Skeletal muscle satellite cell (primary cell): ENCODE measurements around the gene CTDP1.
"Not testable (repeated sequence)": the region's sequence is repeated elsewhere in the genome, so short reads cannot be mapped to it uniquely, and the experiment has no call there.

ENCODE experiments used
- H3K27me3 ChIP-seq: 2 replicates; pipeline ENCODE4 v1.7.0; 2013; ENCODE audit warnings: low read length; ENCODE audit not compliant: control insufficient read depth, insufficient read depth
- H3K36me3 ChIP-seq: 2 replicates; pipeline ENCODE4 v1.7.0; 2013; ENCODE audit warnings: mild to moderate bottlenecking, control low read depth, low read length; ENCODE audit not compliant: insufficient read depth
- H3K4me1 ChIP-seq: 2 replicates; pipeline ENCODE4 v1.7.0; 2013; ENCODE audit warnings: low read length; ENCODE audit not compliant: control insufficient read depth, insufficient read depth
- H3K4me2 ChIP-seq: 2 replicates; pipeline ENCODE4 v1.7.0; 2013; ENCODE audit warnings: mild to moderate bottlenecking, low read length
- H3K4me3 ChIP-seq: 2 replicates; pipeline ENCODE4 v1.7.0; 2013; ENCODE audit warnings: low read length
- H3K9ac ChIP-seq: 2 replicates; pipeline ENCODE4 v1.7.0; 2013; ENCODE audit warnings: mild to moderate bottlenecking, low read depth, low read length, moderate library complexity
- H3K9me3 ChIP-seq: replicated peaks from 2 replicates; pipeline ENCODE4 v1.7.0; 2013; ENCODE audit warnings: mild to moderate bottlenecking, control low read depth, low read length

CTDP1 gene

DNA sequence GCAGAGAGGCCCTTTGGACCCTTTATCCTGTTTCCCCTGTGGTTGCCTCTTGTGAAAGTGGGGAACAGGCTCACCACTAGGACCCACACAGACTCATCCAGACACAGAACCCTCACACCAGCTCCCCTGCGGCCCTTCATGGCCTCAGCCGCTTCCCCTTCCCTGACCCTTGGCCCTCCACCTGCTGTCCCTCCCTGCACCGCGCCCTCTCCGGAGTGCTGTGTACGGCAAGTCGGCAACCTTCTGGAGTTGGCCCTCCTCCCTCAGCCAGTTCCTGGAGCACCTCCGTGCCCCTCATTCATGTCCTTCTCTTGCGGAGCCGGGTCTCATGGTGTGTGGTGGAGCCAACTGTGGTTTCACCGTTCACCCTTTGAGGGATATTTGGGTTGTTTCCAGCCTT, 44.0 kb downstream of the CTDP1 start:
- Histone ChIP-seq H3K9ac (no peak overlapping the region), H3K4me2 (no peak overlapping the region), H3K27me3 (no peaks in the 10 kb centered on the region), H3K4me3 (no peak overlapping the region), H3K36me3 (peaks cover 70% of the 10 kb centered on the region), H3K4me1 (no peaks in the 10 kb centered on the region), H3K9me3 (peaks cover under 1% of the 10 kb centered on the region)

DNA sequence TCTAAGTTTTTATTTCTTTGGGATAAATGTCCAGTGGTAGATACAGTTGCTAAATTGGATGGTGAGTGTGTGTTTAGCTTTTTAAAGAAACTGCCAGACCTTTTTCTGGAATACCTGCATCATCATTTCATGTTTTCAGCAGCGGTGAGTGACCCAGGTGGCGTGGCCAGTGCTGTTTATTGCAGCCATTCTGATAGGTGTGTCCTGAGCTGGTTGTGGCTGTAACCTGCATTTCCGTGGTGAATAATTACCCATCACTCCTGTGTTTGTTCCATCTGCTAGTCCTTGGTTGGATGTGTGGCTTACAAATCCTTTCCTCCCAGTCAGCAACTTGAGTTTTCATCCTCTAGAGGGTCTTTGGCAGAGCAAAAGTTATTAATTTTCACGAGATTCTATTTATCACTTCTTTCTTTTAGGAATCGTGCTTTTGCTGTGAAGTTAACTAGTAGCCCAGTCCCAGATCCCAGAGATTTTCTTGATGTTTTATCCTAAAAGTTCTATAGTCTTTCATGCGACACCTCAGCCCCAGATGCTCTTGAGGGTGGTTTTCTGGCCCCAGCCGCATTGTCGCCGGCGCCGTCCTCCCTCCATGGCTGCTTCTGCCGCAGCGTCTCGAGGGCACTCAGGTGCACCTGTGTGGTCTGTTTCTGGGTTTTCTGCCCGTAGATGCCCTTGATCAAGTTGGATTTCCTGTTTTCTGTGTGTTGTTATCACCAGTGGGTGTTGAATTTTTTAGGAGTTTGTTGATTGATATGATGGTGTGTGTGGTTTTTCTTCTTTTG, 44.9 kb downstream of the CTDP1 start:
- Histone ChIP-seq H3K9me3 (peaks cover 9% of the 10 kb centered on the region), H3K4me2 (no peak overlapping the region), H3K27me3 (no peaks in the 10 kb centered on the region), H3K36me3 (peaks cover 70% of the 10 kb centered on the region), H3K4me1 (no peaks in the 10 kb centered on the region), H3K9ac (no peak overlapping the region), H3K4me3 (no peak overlapping the region)

DNA sequence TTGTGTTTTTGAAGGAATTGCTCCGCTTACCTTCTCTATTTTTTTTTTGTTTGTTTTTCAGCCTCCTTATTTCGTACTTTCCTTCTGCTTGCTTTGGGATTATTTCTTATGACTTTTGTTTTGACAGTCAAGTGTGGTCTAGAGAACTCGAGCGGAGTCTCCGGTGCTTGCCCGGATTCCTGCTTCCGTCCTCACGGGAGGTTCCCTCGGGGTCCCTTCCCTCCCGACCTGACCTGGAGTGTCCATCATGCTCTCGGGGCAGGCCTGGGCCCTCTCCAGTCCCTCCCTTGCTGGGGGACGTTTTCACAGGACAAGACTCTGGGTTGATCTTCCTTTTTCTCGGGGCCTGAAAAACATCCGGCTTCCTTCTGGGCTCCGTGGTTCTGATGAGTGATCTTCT, 45.9 kb downstream of the CTDP1 start:
- no peak overlapping the region for H3K4me3 ChIP-seq
- no peaks in the 10 kb centered on the region for H3K4me1 ChIP-seq
- no peaks in the 10 kb centered on the region for H3K27me3 ChIP-seq
- peaks cover 70% of the 10 kb centered on the region for H3K36me3 ChIP-seq
- no peak overlapping the region for H3K4me2 ChIP-seq
- H3K9ac ChIP-seq: no peak overlapping the region
- H3K9me3 ChIP-seq: peaks cover 17% of the 10 kb centered on the region

DNA sequence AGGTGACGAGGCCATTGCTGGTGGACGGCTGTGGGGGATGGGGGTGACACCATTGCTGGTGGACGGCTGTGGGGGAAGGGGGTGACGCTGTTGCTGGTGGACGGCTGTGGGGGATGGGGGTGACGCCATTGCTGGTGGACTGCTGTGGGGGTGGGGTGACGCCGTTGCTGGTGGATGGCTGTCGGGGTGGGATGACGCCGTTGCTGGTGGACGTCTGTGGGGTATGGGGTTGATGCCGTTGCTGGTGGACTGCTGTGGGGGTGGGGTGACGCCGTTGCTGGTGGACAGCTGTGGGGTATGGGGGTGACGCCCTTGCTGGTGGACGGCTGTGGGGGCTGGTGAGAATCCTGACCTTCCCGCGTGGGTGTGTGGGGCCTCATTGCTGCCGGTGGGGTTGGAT, 47.1 kb downstream of the CTDP1 start:
- no peak overlapping the region for H3K4me3 ChIP-seq
- no peaks in the 10 kb centered on the region for H3K27me3 ChIP-seq
- no peaks in the 10 kb centered on the region for H3K4me1 ChIP-seq
- no peak overlapping the region for H3K4me2 ChIP-seq
- H3K36me3 ChIP-seq: peaks cover 73% of the 10 kb centered on the region
- no peak overlapping the region for H3K9ac ChIP-seq
- peaks cover 29% of the 10 kb centered on the region for H3K9me3 ChIP-seq

DNA sequence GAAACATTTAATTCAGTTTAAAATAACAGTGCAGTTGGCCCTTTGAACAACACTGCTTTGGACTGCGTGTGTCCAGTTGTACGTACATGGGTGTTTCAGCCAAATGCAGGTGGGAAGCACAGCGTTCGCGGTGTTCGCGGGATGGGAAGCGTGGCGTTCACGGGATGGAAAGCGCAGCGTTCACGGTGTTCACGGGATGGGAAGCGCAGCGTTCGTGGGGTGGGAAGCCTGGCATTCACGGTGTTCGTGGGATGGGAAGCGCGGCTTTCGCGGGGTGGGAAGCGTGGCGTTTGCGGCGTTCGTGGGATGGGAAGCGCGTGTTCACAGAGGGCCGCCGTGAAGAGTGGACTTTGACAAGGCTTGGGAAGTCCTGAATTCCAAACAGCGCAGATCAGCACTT, 47.6 kb downstream of the CTDP1 start:
- H3K4me3 ChIP-seq: no peak overlapping the region
- no peak overlapping the region for H3K4me2 ChIP-seq
- H3K27me3 ChIP-seq: no peaks in the 10 kb centered on the region
- no peaks in the 10 kb centered on the region for H3K4me1 ChIP-seq
- peaks cover 34% of the 10 kb centered on the region for H3K9me3 ChIP-seq
- peaks cover 75% of the 10 kb centered on the region for H3K36me3 ChIP-seq
- H3K9ac ChIP-seq: no peak overlapping the region

DNA sequence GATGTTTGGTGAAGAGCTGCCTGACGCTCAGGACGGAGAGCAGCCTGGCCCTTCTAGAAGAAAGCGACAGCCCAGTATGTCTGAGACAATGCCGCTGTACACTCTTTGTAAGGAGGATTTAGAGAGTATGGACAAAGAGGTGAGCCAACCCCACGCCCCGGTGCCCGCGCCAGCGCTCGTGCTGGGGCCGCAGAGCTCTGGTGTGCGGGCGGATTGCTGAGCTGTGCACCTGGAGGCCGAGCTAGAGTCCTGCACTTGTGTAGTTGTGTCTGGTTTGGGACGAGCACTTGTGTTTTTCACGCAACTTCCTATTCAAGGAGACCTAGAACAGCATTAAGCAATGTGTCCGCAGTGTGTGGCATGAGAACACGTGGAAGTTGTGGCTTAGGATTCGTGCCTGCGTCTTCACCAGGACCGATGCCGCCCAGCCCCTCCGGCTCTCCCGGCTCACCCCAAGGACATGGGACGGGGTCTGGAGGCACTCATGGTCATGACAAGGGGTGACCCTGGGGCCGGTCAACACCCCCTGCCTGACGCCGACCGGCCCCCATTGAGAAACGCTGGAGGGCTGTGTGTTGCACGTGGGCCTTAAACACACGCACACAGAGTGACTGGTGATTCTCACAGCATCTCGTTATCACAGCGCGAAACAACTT, 49.5 kb downstream of the CTDP1 start:
- no peak overlapping the region for H3K9ac ChIP-seq
- H3K4me2 ChIP-seq: no peak overlapping the region
- no peaks in the 10 kb centered on the region for H3K27me3 ChIP-seq
- H3K4me1 ChIP-seq: no peaks in the 10 kb centered on the region
- peaks cover 89% of the 10 kb centered on the region for H3K36me3 ChIP-seq
- peaks cover 49% of the 10 kb centered on the region for H3K9me3 ChIP-seq
- H3K4me3 ChIP-seq: no peak overlapping the region

DNA sequence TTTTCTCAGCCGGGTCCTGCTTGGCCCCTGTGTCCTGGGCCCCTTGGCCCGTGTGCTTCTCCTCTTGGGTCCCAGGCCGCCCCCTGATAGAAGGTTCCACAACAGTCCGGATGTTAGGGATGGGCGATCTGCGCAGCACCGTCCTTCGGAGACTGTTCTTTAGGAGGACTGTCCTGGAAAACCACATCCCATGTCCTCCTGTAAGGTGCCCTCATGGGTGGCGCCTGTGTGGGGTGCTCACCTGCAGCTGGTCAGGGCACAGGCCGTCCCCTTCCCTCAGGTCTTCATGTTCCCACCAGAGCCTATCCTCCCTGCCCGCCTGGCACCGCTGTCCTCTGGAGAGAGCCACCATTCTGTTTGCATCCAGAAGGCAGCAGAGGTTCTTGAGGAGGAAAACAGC, 50.0 kb downstream of the CTDP1 start:
- Histone ChIP-seq H3K36me3 (peaks cover 89% of the 10 kb centered on the region), H3K27me3 (no peaks in the 10 kb centered on the region), H3K4me3 (no peak overlapping the region), H3K9ac (no peak overlapping the region), H3K9me3 (peaks cover 52% of the 10 kb centered on the region), H3K4me2 (no peak overlapping the region), H3K4me1 (no peaks in the 10 kb centered on the region)

DNA sequence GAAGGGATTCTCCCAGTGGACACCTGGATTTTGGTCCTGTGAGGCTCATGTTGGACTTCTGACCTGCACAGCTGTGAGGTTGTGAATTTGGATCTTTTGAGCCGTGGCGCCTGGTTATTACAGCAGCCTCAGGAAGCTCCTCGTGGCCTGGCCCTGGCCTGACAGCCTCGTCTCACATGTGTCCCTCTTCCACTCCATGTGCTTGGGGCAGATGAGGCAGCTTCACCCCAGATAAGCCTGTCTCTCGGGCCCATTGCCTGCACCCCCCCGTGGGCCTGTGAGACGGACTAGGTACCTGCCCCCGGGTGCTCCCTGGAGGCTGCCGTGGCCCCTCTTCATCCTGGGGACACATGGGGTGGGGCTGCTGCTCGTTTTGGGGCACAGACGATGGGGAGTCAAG, 51.2 kb downstream of the CTDP1 start:
- Histone ChIP-seq H3K27me3 (no peaks in the 10 kb centered on the region), H3K36me3 (peaks cover 89% of the 10 kb centered on the region), H3K9me3 (peaks cover 52% of the 10 kb centered on the region), H3K4me3 (no peak overlapping the region), H3K9ac (no peak overlapping the region), H3K4me1 (no peaks in the 10 kb centered on the region), H3K4me2 (no peak overlapping the region)

DNA sequence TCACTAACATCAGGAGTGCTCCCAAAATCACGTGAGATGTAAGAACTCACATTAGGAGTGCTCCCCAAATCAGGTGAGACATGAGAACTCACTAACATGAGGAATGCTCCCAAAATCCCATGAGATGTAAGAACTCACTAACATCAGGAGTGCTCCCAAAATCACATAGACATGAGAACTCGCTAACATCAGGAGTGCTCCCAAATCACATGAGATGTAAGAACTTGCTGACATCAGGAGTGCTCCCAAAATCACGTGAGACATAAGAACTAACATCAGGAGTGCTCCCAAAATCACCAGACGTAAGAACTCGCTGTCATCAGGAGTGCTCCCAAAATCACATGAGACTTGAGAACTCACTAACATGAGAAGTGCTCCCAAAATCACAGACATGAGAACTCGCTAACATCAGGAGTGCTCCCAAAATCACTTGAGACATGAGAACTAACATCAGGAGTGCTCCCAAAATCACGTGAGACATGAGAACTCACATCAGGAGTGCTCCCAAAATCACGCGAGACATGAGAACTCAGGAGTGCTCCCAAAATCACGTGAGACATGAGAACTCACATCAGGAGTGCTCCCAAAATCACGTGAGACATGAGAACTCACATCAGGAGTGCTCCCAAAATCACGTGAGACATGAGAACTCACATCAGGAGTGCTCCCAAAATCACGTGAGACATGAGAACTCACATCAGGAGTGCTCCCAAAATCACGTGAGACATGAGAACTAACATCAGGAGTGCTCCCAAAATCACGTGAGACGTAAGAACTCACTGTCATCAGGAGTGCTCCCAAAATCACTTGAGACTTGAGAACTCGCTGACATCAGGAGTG, 52.5 kb downstream of the CTDP1 start:
- not testable (repeated sequence) for H3K9ac ChIP-seq, H3K27me3 ChIP-seq, H3K4me1 ChIP-seq, H3K4me2 ChIP-seq, H3K4me3 ChIP-seq
- Histone ChIP-seq H3K9me3 (peaks cover 52% of the 10 kb centered on the region), H3K36me3 (peaks cover 95% of the 10 kb centered on the region)

DNA sequence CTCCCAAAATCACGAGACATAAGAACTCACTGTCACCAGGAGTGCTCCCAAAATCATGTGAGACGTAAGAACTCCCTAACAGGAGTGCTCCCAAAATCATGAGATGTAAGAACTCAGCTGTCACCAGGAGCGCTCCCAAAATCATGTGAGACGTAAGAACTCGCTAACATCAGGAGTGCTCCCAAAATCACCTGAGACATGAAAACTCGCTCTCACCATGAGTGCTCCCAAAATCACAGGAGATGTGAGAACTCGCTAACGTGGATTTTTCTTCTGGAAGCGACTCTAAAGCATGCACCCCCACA, 53.1 kb downstream of the CTDP1 start:
- H3K4me1 ChIP-seq: no peaks in the 10 kb centered on the region
- no peak overlapping the region for H3K4me2 ChIP-seq
- H3K36me3 ChIP-seq: peaks cover 93% of the 10 kb centered on the region
- no peak overlapping the region for H3K4me3 ChIP-seq
- H3K27me3 ChIP-seq: no peaks in the 10 kb centered on the region
- peaks cover 52% of the 10 kb centered on the region for H3K9me3 ChIP-seq
- H3K9ac ChIP-seq: no peak overlapping the region

DNA sequence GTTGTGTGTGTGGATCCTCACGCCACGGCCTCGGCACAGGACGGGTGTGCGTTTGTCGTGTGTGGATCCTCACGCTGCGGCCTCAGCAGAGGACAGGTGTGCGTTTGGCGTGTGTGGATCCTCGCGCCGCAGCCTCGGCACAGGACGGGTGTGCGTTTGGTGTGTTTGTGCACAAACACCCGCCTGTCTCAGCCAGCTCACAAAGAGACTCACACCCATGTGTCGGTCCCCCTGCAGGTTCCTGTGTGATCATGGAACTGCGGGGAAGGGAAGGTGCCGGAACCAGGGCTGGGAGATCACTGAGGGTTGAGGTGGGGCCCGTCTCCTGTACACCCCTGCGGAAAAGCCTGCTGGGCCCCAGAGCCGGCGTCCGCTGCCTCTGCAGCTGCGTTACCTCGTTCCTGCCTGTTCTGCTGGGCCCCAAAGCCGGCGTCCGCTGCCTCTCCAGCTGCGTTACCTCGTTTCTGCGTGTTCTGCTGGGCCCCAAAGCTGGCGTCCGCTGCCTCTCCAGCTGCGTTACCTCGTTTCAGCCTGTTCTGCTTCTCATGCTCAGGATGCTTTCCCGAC, 53.6 kb downstream of the CTDP1 start:
- Histone ChIP-seq H3K4me2 (no peak overlapping the region), H3K9ac (no peak overlapping the region), H3K4me1 (no peaks in the 10 kb centered on the region), H3K27me3 (no peaks in the 10 kb centered on the region), H3K4me3 (no peak overlapping the region), H3K36me3 (peaks cover 94% of the 10 kb centered on the region), H3K9me3 (peaks cover 52% of the 10 kb centered on the region)
